HepG2 (cell line): ENCODE data around the gene SMC1B. TPM values are rescaled to one million over a fixed set of nuclear protein-coding genes. Genes with fewer than 3 reads are reported as not detected.

Experiments
- ATAC-seq: fragments of 200-7000 bp; cut with Tn5 transposase; 3 replicates; pipeline ENCODE4 v1.9.1; 2020; ENCODE audit warnings: mild to moderate bottlenecking, moderate library complexity
- BruUV-seq: library from RNA; stranded (reverse); fragments of 400-500 nt; replicated peaks from 2 replicates; lab custom pipeline; 2021; lab: Mats Ljungman, UMichigan
- CTCF ChIA-PET: fragments of 300-600 bp; formaldehyde crosslinking; extraction: SDS; loops from one replicate; lab custom pipeline; 2021; ENCODE audit warnings: low total read pairs, inconsistent platforms, low intra/inter-chr PET ratio; lab: Yijun Ruan, JAX
- POLR2A ChIA-PET: fragments of 350-600 bp; sonication (Branson Sonifier 250); formaldehyde crosslinking; loops from one replicate; lab custom pipeline; 2020; ENCODE audit warnings: antibody characterized with exemption, inconsistent platforms; lab: Yijun Ruan, JAX
- DNase-seq: peaks from one replicate; pipeline ENCODE4 v3.0.0-alpha.2; 2015; ENCODE audit warnings: low spot score
- FAIRE-seq: peaks from 3 replicates; lab custom pipeline; 2011; peaks lifted over from hg19 to GRCh38; lab: Jason Lieb, UNC
- H2AFZ ChIP-seq: one replicate; pipeline ENCODE4 v1.6.1; 2011; ENCODE audit warnings: low read length, inconsistent platforms
- H3K27ac ChIP-seq: fragments of 300-600 bp; 3 replicates; pipeline ENCODE4 v1.8.0; 2011; ENCODE audit warnings: mixed run types, mild to moderate bottlenecking, mixed read lengths, low read length, inconsistent platforms; ENCODE audit not compliant: insufficient read depth; ENCODE audit errors: extremely low read length
- H3K27me3 ChIP-seq, 2 experiments: fragments of 200-600 bp in 1 of 2; 2 replicates in 1 of 2; 3 replicates in 1 of 2; pipeline versions ENCODE4 v1.6.0 to v1.8.0; 2011; ENCODE audit warnings: low read length in 2 of 2, mild to moderate bottlenecking in 2 of 2, moderate library complexity in 2 of 2, inconsistent platforms in 1 of 2; ENCODE audit not compliant: insufficient read depth in 2 of 2, control insufficient read depth in 1 of 2
- H3K36me3 ChIP-seq, 2 experiments: fragments of 200-600 bp in 1 of 2; replicated peaks in 1 of 2; 2 replicates in 1 of 2; 3 replicates in 1 of 2; pipeline versions ENCODE4 v1.5.1 to v1.8.0; 2011; ENCODE audit warnings: low read length in 2 of 2, inconsistent platforms in 1 of 2; ENCODE audit not compliant: insufficient read depth in 2 of 2, control insufficient read depth in 1 of 2
- H3K4me1 ChIP-seq: 2 replicates; pipeline ENCODE4 v1.5.1; 2012; ENCODE audit warnings: low read length, inconsistent platforms; ENCODE audit not compliant: insufficient read depth
- H3K4me2 ChIP-seq: 2 replicates; pipeline ENCODE4 v1.6.0; 2011; ENCODE audit warnings: low read depth, low read length, inconsistent platforms
- H3K4me3 ChIP-seq, 3 experiments: fragments of 200-600 bp in 1 of 3; sonication (generic), shearing (Covaris generic) in 1 of 3; replicated peaks in 1 of 3; 2 replicates each; pipeline ENCODE4 v1.5.1; 2011 to 2016; ENCODE audit warnings: low read length in 3 of 3, inconsistent platforms in 2 of 3, low read depth in 2 of 3, mild to moderate bottlenecking in 2 of 3, control low read depth in 1 of 3, mixed read lengths in 1 of 3; ENCODE audit not compliant: insufficient read depth in 1 of 3
- H3K79me2 ChIP-seq: one replicate; pipeline ENCODE4 v1.6.1; 2011; ENCODE audit warnings: low read length, inconsistent platforms; ENCODE audit not compliant: insufficient read depth
- H3K9ac ChIP-seq: 2 replicates; pipeline ENCODE4 v1.6.0; 2011; ENCODE audit warnings: mild to moderate bottlenecking, low read depth, low read length, inconsistent platforms; ENCODE audit not compliant: insufficient read depth
- H3K9me3 ChIP-seq: 2 replicates; pipeline ENCODE4 v1.5.1; 2012; ENCODE audit warnings: mild to moderate bottlenecking, low read length
- H4K20me1 ChIP-seq: 2 replicates; pipeline ENCODE4 v1.6.0; 2011; ENCODE audit warnings: inconsistent platforms, mild to moderate bottlenecking, low read length, moderate library complexity; ENCODE audit not compliant: insufficient read depth
- ATAD3A ChIP-seq: sonication (generic); formaldehyde crosslinking; IDR thresholded peaks from 2 replicates; pipeline ENCODE4 v1.4.0; 2020; ENCODE audit warnings: missing genetic modification reagents
- EHMT2 ChIP-seq: fragments of 200-600 bp; sonication (generic); IDR thresholded peaks from 2 replicates; pipeline ENCODE4 v1.7.0; 2017; ENCODE audit warnings: antibody characterized with exemption, low read depth, low read length, borderline replicate concordance
- FIP1L1 ChIP-seq: fragments of 200-400 bp; formaldehyde crosslinking; IDR thresholded peaks from 2 replicates; pipeline ENCODE4 v1.6.1; 2018; ENCODE audit warnings: low read depth, mild to moderate bottlenecking, low read length, moderate library complexity, borderline replicate concordance; ENCODE audit not compliant: insufficient read depth
- GRHL1 ChIP-seq: sonication (generic); formaldehyde crosslinking; conservative IDR thresholded peaks from 2 replicates; pipeline ENCODE4 v1.8.0; 2022; ENCODE audit warnings: missing genetic modification reagents
- JUNB ChIP-seq: sonication (generic); formaldehyde crosslinking; IDR thresholded peaks from 2 replicates; pipeline ENCODE4 v1.8.0; 2022; ENCODE audit warnings: missing genetic modification reagents, mild to moderate bottlenecking, borderline replicate concordance
- MIER3 ChIP-seq: IDR thresholded peaks from 2 replicates; pipeline ENCODE4 v1.6.1; 2016; ENCODE audit warnings: missing compliant biosample characterization, borderline replicate concordance
- NR2C2 ChIP-seq: sonication (generic); formaldehyde crosslinking; IDR thresholded peaks from 2 replicates; pipeline ENCODE4 v1.4.0; 2020; ENCODE audit warnings: missing genetic modification reagents, mild to moderate bottlenecking, moderate library complexity, borderline replicate concordance
- PAXIP1 ChIP-seq: sonication (generic); formaldehyde crosslinking; conservative IDR thresholded peaks from 2 replicates; pipeline ENCODE4 v1.4.0; 2020; ENCODE audit warnings: mild to moderate bottlenecking, missing genetic modification reagents, moderate library complexity
- USF2 ChIP-seq, 2 experiments: sonication (generic) in 1 of 2; formaldehyde crosslinking in 1 of 2; IDR thresholded peaks; 2 replicates each; pipeline versions ENCODE4 v1.5.1 to v1.6.1; 2011 to 2020; ENCODE audit warnings: borderline replicate concordance in 1 of 2, low read depth in 1 of 2, low read length in 1 of 2, mild to moderate bottlenecking in 1 of 2, missing genetic modification reagents in 1 of 2, moderate library complexity in 1 of 2
- YEATS4 ChIP-seq: sonication (generic); formaldehyde crosslinking; IDR thresholded peaks from 2 replicates; pipeline ENCODE4 v1.4.0; 2020; ENCODE audit warnings: missing genetic modification reagents, borderline replicate concordance
- ZNF234 ChIP-seq: sonication (generic); formaldehyde crosslinking; conservative IDR thresholded peaks from 2 replicates; pipeline ENCODE4 v1.5.1; 2020; ENCODE audit warnings: mild to moderate bottlenecking, missing genetic modification reagents
- WGBS: methylation state at CpG from one replicate; pipeline ENCODE4 v1.1.6; 2017; ENCODE audit warnings: low lambda C conversion rate; 5-methylcytosine and 5-hydroxymethylcytosine counted together
- in situ Hi-C: cut with HindIII; loops from 2 replicates; pipeline ENCODE4 v1.10.0; 2017; ENCODE audit warnings: low pct_unique_long_range_greater_than_20kb; ENCODE audit not compliant: extremely low pct_ligation_motif_present
- intact Hi-C: fragments of 100-400 bp; cut with micrococcal nuclease; formaldehyde crosslinking; loops from one replicate; pipeline ENCODE4 v1.10.0; 2022; ENCODE audit not compliant: unreplicated experiment
- polyA plus RNA-seq, 8 experiments: library from polyadenylated mRNA; depleted of rRNA in 3 of 8; stranded (reverse) in 7 of 8; unstranded in 1 of 8; fragments of >200 nt; fragmentation: Illumina TruSeq in 4 of 8; extraction: Trizol in 4 of 8; gene quantifications; 2 replicates each; pipeline versions ENCODE4 v1.2.1 to v1.2.3, GENCODE V29; 2011 to 2016; ENCODE audit warnings: low read depth in 4 of 8, missing spikeins in 1 of 8, mixed read lengths in 1 of 8; ENCODE audit not compliant: insufficient read depth in 1 of 8
- total RNA-seq, 5 experiments: library from RNA; depleted of rRNA; stranded (reverse); fragments of >200 nt; fragmentation: Illumina TruSeq; extraction: Trizol; gene quantifications; 2 replicates each; pipeline ENCODE4 v1.2.3, GENCODE V29; 2016; ENCODE audit warnings: low read depth in 1 of 5

Gene SMC1B
- total and polyA plus RNA-seq, 2 of the 13 experiments (the other 11 are each of a cell fraction or from before 2014, with no cell fraction given) = not detected

- in situ Hi-C loops = no loop called here
- Histone ChIP-seq H3K27ac (no peak overlapping the region), H3K36me3 (no peaks in the 10 kb centered on the region), H2AFZ (no peak overlapping the region), H3K27me3 (peaks cover 3 to 24% of the 10 kb centered on the region in 2 experiments; a peak in 2 of 5 replicates)
- TF ChIP-seq ZNF234 (no peak), FIP1L1 (no peak), PAXIP1 (no peak), GRHL1 (CRISPR knock-in tag) (no peak), EHMT2 (no peak), YEATS4 (CRISPR knock-in tag) (no peak), JUNB (no peak), USF2 (IDR thresholded peaks at IDR 0.05; ENCODE audit: low read depth, low read length) (no peak), USF2 (CRISPR knock-in tag; IDR thresholded peaks at IDR 0.05; ENCODE audit: borderline replicate concordance) (no peak), MIER3 (no peak), ATAD3A (CRISPR knock-in tag) (no peak), NR2C2 (CRISPR knock-in tag) (no peak)
- TF ChIP-seq, all 625 proteins: peak for 0
- CTCF ChIA-PET = no interaction called here
- BruUV-seq = no TSS peak
- H3K79me2 ChIP-seq = no peaks in the 10 kb centered on the region
- no peak overlapping the region for H3K4me2 ChIP-seq
- POLR2A ChIA-PET = no interaction called here
- no peak for FAIRE-seq
- no peaks in the 10 kb centered on the region for H4K20me1 ChIP-seq
- intact Hi-C loops = no loop called here
- no peak overlapping the region for H3K9ac ChIP-seq
- no peak for ATAC-seq
- WGBS = 55% methylated on average over 14 of the region's 14 CpGs
- H3K4me1 ChIP-seq = no peaks in the 10 kb centered on the region
- H3K9me3 ChIP-seq = no peaks in the 10 kb centered on the region
- DNase-seq = no peak
- H3K4me3 ChIP-seq = no peak overlapping the region
These were observed 41.8 kb upstream of the SMC1B start for GRCh38 chr22:45455212-45455611.
